ENCODE results near the gene CHST4. TPM values are rescaled to one million over a fixed set of nuclear protein-coding genes. Genes with fewer than 3 reads are reported as not detected.

Gene CHST4
- polyA plus RNA-seq, 1 of the 3 experiments (the other 2 are of a cell fraction), result 0.08 TPM

- WGBS (ENCODE audit: low lambda C conversion rate), result 89% methylated on average over 8 of the region's 8 CpGs
These were observed 41.7 kb downstream of the CHST4 start for GRCh38 chr16:71567931-71568330.

More at GRCh38 chr16:71567931-71568330, 41.7 kb downstream of the CHST4 start:
- Histone ChIP-seq H3K27me3 (ENCODE audit: insufficient read depth) (peaks cover 6% of the 10 kb centered on the region; the same call in 1 of the 2 replicates), H4K20me1 (ENCODE audit: insufficient read depth) (no peaks in the 10 kb centered on the region), H3F3A (replicated peaks; ENCODE audit: insufficient read depth) (peaks cover 7% of the 10 kb centered on the region), H3K9ac (no peak overlapping the region), H2AFZ (ENCODE audit: low read depth) (no peak overlapping the region), H3K9me3 (no peaks in the 10 kb centered on the region), H3K79me2 (ENCODE audit: insufficient read depth) (no peaks in the 10 kb centered on the region), H3K4me2 (no peak overlapping the region), H3K27ac (ENCODE audit: low read depth in 2 of 2, low read length in 1 of 2) (no peak overlapping the region), H3K9me2 (no peaks in the 10 kb centered on the region), H3K4me1 (ENCODE audit: control insufficient read depth in 1 of 2, insufficient read depth in 2 of 2, low read depth in 1 of 2, low read length in 1 of 2) (peaks cover 0 to 6% of the 10 kb centered on the region in 2 experiments; a peak in 2 of 4 replicates), H3K36me3 (replicated peaks in 1 of 2; ENCODE audit: control insufficient read depth in 1 of 2, insufficient read depth in 2 of 2, low read length in 1 of 2) (no peaks in the 10 kb centered on the region), H3K4me3 (ENCODE audit: low read depth in 2 of 2, low read length in 1 of 2) (no peak overlapping the region)
- TF ChIP-seq ELF1 (IDR thresholded peaks at IDR 0.05) (no peak), EP300 (IDR thresholded peaks at IDR 0.05; ENCODE audit: borderline replicate concordance in 1 of 2, low read depth in 1 of 2, low read length in 1 of 2) (no peak), NRF1 (IDR thresholded peaks at IDR 0.05; ENCODE audit: low read depth, low read length) (no peak), PBX3 (IDR thresholded peaks at IDR 0.05) (no peak), MXI1 (IDR thresholded peaks at IDR 0.05; ENCODE audit: low read depth, low read length) (no peak), ZBTB33 (IDR thresholded peaks at IDR 0.05; ENCODE audit: borderline replicate concordance, low read depth) (no peak), TCF12 (IDR thresholded peaks at IDR 0.05) (no peak), IRF3 (IDR thresholded peaks at IDR 0.05; ENCODE audit: low read depth, low read length) (no peak), TEAD4 (IDR thresholded peaks at IDR 0.05; ENCODE audit: borderline replicate concordance, insufficient read depth) (no peak), FOSL2 (IDR thresholded peaks at IDR 0.05; ENCODE audit: borderline replicate concordance, low read depth) (no peak), YY1 (IDR thresholded peaks at IDR 0.05; ENCODE audit: low read depth) (no peak), FOXM1 (IDR thresholded peaks at IDR 0.05; ENCODE audit: low read depth) (no peak), NFIC (IDR thresholded peaks at IDR 0.05; ENCODE audit: borderline replicate concordance) (no peak), RXRA (IDR thresholded peaks at IDR 0.05; ENCODE audit: borderline replicate concordance, low read depth) (no peak), CHD2 (IDR thresholded peaks at IDR 0.05; ENCODE audit: low read length, partially characterized antibody) (no peak), REST (IDR thresholded peaks at IDR 0.05; ENCODE audit: low read depth, low read length) (no peak), SMC3 (IDR thresholded peaks at IDR 0.05; ENCODE audit: low read depth, low read length) (no peak), SIN3A (IDR thresholded peaks at IDR 0.05; ENCODE audit: borderline replicate concordance, low read depth, low read length) (no peak), USF2 (IDR thresholded peaks at IDR 0.05; ENCODE audit: borderline replicate concordance, low read depth, low read length) (no peak)
- DNase-seq, result no peak
- ChIA-PET CTCF (interaction anchor here (1.9 kb wide), 1 partner anchor 43 kb away, joined by 9 read pairs; no protein-coding TSS in a partner anchor), POLR2A (no interaction called here)

Measured in SK-N-SH (cell line).